ENCODE results near the gene SMYD3. TPM values are rescaled to one million over a fixed set of nuclear protein-coding genes. Genes with fewer than 3 reads are reported as not detected.
A peak's percentile ranks its signal among the peaks of the same experiment; 100 is the strongest.

Gene SMYD3
- total and polyA plus RNA-seq, 2 of the 4 experiments (the other 2 are of a cell fraction), result 26.5 to 37.6 TPM

- dilution Hi-C loops (cut with HindIII; ENCODE audit: low sequenced_read_pairs, unreplicated experiment), result no loop called here
- peaks cover 0 to 2% of the 10 kb centered on the region in 2 experiments; a peak in 1 of 4 replicates for H3K79me1 ChIP-seq (ENCODE audit: low read depth in 1 of 2, low read length in 2 of 2)
- BruUV-seq (replicated peaks), result no TSS peak
- peak overlapping the region in 1 of 2 experiments; percentile 29; a peak in 2 of 4 replicates for H4K8ac ChIP-seq (ENCODE audit: low read depth in 2 of 2, low read length in 2 of 2)
- peak; percentile 56 for DNase-seq
- peak overlapping the region; percentile 91; the same call in 1 of the 3 replicates for H2BK15ac ChIP-seq (ENCODE audit: low read depth, low read length)
- H3K9ac ChIP-seq (ENCODE audit: low read depth, low read length), result no peak overlapping the region
- ChIA-PET CTCF (no interaction called here), POLR2A (ENCODE audit: unreplicated experiment) (no interaction called here)
- H2AK9ac ChIP-seq (replicated peaks; ENCODE audit: low read depth, low read length, poor library complexity), result no peak overlapping the region
- peak overlapping the region; percentile 88; the same call in 1 of the 2 replicates for H2AK5ac ChIP-seq (ENCODE audit: low read depth, low read length)
- no peaks in the 10 kb centered on the region for H3K27me3 ChIP-seq (ENCODE audit: control insufficient read depth, insufficient read depth, low read length)
- 0 out of 2 replicates have a peak overlapping the region, but pooled peaks have one; percentile 22 for H4K5ac ChIP-seq (ENCODE audit: low read depth, low read length)
- intact Hi-C loops (cut with micrococcal nuclease), result loop anchor here (5.0 to 10.0 kb wide), 4 partner anchors 124 to 721 kb away; no protein-coding TSS in a partner anchor
- 0 out of 2 replicates have a peak overlapping the region, but pooled peaks have one; percentile 4 for H3K23ac ChIP-seq (ENCODE audit: low read depth, low read length)
- no peaks in the 10 kb centered on the region for H4K20me1 ChIP-seq (ENCODE audit: insufficient read depth, low read length)
- in situ Hi-C loops (cut with MboI; ENCODE audit: low sequenced_read_pairs), result no loop called here
- peak overlapping the region; percentile 98; the same call in 1 of the 2 replicates for H2BK120ac ChIP-seq (ENCODE audit: low read depth, low read length)
- no peak overlapping the region for H3K27ac ChIP-seq (ENCODE audit: insufficient read depth, low read length)
- H2AFZ ChIP-seq (replicated peaks; ENCODE audit: low read length, poor library complexity), result no peak overlapping the region
- H4K91ac ChIP-seq (ENCODE audit: insufficient read depth, low read depth, low read length), result peak overlapping the region; percentile 65
- H3K56ac ChIP-seq (ENCODE audit: extremely low read depth, insufficient read depth, low read length), result no peak overlapping the region
- TF ChIP-seq MXI1 (IDR thresholded peaks at IDR 0.05; ENCODE audit: borderline replicate concordance, low read depth, low read length) (no peak), SMC3 (IDR thresholded peaks at IDR 0.05; ENCODE audit: low read depth, low read length) (no peak), RFX5 (IDR thresholded peaks at IDR 0.05; ENCODE audit: low read depth, low read length) (no peak), ELK1 (IDR thresholded peaks at IDR 0.05; ENCODE audit: borderline replicate concordance, low read depth, low read length) (no peak), CHD1 (IDR thresholded peaks at IDR 0.05; ENCODE audit: low read depth, low read length) (no peak), MAZ (IDR thresholded peaks at IDR 0.05; ENCODE audit: borderline replicate concordance, low read depth, low read length) (no peak), CEBPB (IDR thresholded peaks at IDR 0.05; ENCODE audit: low read depth, low read length) (no peak)
- H3K9me1 ChIP-seq (ENCODE audit: insufficient read depth, low read length), result peaks cover 24% of the 10 kb centered on the region
- H3K14ac ChIP-seq (replicated peaks; ENCODE audit: low read depth, low read length), result peak overlapping the region; percentile 72
- H3K18ac ChIP-seq (ENCODE audit: low read depth, low read length), result peak overlapping the region; percentile 63
- H3K9me3 ChIP-seq (ENCODE audit: control insufficient read depth, insufficient read depth, low read length), result no peaks in the 10 kb centered on the region
- no peak for ATAC-seq (ENCODE audit: low read depth)
- peak overlapping the region; percentile 67 for H2BK20ac ChIP-seq (ENCODE audit: low read depth, low read length)
- H3K36me3 ChIP-seq (ENCODE audit: control insufficient read depth, insufficient read depth, low read length), result no peaks in the 10 kb centered on the region
- H2BK5ac ChIP-seq (ENCODE audit: low read depth, low read length, poor library complexity, severe bottlenecking), result peak overlapping the region; percentile 17
- H3K4me1 ChIP-seq (ENCODE audit: control insufficient read depth, insufficient read depth, low read length), result peaks cover 35% of the 10 kb centered on the region
- peak overlapping the region; percentile 53 for H3K4ac ChIP-seq (ENCODE audit: low read depth, low read length)
- 20% methylated on average over 1 of the region's 3 CpGs; no CpG with 5 or more reads in 1 of the 2 experiments for WGBS, 2 experiments (ENCODE audit: extremely low coverage in 2 of 2, insufficient read length in 1 of 2)
- H3K4me3 ChIP-seq (ENCODE audit: insufficient read depth, low read depth, low read length), result no peak overlapping the region
- no peak overlapping the region for H3K4me2 ChIP-seq (ENCODE audit: low read depth, low read length)
Observed at GRCh38 chr1:245878585-245878984, 628.5 kb downstream of the SMYD3 start.
